Inferior parietal cortex (tissue), 1 donor: ENCODE results near the gene ATP2B2.

Source experiments
- DNase-seq: peaks from one replicate; pipeline ENCODE4 v3.0.0-alpha.2; 2016; ENCODE audit errors: extremely low spot score

The ATP2B2 gene

DNA sequence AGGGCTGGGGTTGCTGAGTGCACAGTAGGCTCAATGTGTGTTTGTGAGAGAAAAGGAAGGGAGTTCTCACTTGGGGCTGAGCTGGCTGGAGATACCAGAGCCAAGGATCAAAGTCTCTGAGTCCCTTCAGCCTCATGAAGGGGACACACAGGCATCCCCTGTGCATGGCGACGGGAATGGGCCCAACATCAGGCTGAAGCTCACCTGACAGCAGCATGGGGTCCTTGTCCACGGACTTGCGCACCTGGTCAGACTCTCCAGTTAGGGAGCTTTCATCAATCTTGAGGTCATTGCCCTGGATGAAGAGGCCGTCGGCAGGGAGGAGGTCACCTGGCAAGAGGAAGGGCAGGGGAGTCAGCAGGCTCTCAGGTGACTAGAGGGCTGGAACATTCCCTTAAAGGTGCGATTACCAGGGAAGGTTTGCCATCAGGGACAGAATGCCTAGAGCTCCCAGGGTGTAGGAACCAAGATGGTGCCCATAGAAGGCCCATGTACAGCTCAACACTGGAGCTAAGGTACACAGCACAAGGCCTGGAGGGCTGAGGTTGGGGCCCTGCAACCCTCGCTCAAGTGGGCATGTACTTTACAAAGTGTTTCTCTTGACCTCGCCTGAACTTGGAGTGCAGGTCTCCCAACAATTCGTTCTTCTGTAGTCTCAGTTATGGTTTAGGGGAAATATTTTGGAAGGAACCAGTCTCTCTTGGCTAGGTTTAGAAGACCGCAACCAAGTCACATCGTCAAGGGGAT is 104.5 kb downstream of the ATP2B2 start:
- no peak for DNase-seq

DNA sequence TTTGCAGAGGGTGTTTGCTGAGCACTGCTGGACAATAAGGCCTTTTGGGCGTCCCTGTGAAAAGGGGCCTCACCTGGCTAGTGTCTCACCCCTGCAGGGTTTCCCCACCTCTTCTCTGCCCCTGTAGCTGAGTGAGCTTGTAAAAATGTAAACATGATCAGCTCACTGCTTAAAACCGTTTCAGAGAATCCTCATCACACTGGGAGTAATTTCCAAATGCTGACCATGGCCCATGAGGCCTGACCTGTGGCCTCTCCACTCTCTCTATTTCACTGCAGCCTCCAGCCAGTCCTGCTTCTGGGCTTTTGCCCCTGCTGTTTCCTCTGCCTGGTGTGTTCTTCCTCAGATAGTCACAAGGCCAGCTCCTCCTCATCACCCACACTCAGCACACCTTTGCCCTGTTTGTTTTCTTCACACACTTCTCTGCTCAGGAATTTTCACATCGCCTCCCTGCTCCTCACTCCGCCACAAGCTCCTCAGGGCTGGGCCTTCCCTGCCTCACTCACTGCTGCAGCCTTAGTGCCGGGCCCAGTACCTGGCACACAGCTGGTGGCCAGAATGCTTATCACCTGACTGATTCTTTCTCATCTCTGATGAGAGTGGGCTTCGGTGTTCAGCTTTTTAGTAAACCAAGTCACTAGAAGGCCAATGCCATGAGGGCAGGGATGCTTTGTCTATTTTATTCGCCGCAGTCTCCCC is 105.2 kb downstream of the ATP2B2 start:
- DNase-seq = no peak

DNA sequence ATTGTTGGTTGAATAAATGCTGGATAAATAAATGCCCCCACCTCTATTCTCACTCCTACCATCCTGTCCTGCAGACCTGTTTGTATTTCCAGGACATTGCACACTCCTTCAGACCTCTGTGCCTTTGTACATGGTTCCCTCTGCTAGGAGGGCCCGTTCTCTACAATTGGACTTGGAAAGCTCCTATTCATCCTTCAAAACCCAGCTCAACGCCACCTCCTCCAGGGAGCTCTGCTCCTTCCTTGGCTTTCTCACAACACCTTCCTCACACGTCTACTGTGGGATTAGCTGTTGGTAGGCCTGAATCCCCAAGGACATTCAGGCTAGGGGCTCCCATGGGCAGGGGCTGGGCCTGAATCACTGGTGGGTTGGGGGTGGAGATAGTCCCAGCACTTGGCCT is 105.8 kb downstream of the ATP2B2 start:
- DNase-seq = no peak

DNA sequence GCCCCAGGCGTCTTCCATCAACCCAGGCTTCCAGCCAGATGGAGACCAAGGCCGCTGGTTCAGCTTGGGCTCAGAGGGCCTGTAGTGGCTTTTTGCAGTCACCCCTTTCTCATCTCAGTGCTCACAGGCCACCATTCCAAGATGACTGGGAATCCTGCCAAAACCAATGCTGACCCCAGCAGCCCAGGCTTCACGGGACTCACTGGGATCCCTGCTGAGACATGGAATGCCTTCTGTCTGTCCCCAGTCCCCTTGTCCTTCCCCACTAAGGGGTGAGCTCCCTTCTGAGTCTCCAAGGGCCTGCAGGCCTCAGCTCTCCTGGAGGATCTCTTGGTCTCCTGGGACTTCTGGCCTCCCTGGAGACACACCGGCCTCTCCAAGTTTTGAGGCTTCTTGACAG is 107.0 kb downstream of the ATP2B2 start:
- no peak for DNase-seq

DNA sequence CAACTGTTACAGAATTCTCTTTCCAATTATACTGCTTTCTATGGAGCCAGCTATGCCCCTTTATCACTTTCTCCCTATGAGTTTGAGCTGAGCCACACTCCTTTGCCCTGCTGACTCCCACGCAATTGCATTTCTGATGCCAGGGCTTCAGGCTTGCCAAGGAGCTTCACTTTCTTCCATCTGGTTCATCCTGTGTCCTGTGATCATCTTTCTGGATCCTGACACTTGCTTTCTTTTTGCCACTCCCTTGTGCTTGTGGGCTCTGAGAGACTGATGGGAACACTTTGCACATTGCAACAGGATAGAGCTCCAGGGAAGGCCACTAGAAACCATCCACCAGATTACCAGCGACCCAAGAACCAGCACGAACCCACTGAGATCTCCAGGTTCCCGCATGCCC is 107.5 kb downstream of the ATP2B2 start:
- DNase-seq = no peak

DNA sequence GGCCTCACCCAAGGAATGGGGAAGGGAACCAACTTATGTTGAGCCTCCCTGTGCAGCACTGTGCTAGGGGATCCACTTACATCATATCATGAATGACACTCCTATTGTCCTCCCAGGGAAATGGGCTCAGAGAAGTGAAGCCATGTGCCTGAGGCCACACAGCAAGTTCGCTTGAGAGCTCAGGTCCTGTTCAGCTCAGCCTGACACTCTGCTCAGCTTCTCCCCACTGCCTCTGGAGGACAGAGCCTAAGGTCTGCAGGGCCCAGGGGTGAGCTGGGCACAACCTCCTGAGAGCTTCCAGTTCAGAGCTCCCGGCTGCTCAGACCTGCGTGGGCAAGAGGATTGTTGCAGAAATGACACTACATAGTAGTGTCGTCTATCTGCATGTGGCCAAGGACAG is 108.5 kb downstream of the ATP2B2 start:
- DNase-seq = no peak

DNA sequence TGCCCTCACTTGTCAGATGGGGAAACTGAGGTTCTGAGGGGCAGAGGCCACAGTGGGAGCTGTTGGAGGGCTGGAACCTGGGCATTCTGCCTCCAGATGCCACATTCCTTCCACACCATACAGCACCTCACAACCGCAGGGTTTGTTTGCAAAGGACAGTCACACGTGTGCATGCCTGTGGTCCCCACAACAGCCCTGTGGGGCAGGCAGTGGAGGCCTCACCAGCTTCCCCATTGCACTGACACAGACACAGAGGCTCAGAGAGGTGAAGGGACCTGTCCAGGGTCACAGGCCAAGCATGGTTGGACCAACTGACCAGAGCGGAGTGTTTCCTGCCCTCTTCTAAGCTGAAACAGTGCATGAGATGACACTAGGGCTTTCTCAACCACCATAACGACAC is 109.3 kb downstream of the ATP2B2 start:
- DNase-seq = no peak

DNA sequence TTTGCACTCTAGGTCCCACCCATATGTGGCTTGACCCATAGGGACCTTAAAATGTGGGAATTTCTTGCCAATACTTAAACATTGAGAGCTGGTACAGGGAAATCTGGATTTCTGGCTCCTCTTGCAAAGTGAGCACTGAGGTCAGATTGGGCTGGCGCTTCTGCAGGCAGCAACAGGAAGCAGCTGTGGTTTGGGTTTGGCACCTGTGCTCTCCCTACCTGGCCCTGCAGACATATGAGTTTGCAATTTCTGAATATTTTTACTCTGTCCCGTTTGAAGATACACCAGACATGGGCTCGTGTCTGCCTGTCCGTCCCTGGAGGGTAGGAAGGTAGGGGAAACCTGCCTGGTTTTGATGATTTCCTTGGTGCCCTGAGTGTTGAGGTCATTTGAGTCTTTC is 109.7 kb downstream of the ATP2B2 start:
- no peak for DNase-seq

DNA sequence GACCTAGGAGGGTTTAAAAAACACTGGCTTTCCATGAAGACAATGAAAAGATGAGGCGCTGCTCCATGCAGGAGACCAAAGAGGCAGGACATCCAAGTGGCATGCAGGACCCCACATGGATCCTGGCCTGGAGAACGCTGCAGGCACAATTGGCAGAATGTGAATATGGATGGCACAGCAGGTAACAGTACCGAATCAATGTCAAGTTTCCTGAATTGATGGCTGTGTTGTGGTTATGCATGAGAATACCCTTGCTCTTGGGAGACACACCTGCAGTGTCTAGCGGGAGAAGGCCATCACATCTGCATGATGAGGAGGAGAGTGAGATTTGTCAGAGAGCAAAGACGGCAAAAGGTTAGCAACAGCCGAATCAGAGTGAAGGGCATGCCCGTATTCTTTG is 110.2 kb downstream of the ATP2B2 start:
- no peak for DNase-seq

DNA sequence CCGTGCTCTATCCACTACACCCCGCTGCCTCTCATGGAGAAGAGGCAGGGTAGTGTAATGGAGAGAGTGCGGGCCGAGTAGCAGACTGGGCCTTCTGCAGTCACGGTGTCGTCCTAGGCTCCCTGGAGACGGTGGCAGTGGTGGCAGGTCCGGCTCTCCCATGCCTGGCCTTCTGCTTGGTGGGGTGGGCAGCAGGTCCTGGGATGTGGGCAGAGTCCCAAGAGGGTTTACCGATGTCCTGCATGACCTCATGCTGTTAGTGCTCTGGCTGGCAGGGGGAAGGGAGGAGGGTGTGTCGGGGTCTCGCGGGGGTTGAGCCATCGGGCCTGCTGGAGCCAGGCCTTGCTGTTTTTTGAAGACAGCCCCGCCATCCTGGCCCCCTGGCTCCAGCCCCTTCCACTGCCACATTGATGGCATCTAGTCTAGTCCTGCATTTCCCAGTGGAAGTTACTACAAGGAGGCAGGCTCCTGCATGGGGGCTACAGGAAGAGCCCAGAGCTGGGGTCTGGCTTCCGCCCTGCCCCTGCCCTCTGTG is 110.8 kb downstream of the ATP2B2 start:
- DNase-seq = no peak

DNA sequence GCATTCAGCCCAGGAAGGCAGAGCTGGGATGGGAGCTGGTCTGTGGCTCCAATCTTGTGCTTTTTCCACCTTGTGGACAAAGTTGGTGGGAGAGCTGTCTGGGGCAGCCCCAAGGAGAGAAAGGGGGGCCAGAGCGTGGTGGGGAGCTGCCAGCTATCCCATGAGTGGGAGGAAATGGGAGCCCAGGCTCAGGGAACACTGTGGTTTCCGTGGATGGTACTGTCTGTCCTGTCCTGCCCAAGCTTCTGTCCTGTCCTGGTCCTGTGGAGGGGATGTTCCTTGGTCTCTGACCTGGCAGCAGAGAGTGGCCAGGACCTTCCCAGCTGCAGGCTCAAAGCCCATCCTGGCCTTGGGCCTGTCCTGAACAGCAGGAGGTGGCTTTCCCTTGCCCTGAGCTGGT is 111.9 kb downstream of the ATP2B2 start:
- DNase-seq = no peak

DNA sequence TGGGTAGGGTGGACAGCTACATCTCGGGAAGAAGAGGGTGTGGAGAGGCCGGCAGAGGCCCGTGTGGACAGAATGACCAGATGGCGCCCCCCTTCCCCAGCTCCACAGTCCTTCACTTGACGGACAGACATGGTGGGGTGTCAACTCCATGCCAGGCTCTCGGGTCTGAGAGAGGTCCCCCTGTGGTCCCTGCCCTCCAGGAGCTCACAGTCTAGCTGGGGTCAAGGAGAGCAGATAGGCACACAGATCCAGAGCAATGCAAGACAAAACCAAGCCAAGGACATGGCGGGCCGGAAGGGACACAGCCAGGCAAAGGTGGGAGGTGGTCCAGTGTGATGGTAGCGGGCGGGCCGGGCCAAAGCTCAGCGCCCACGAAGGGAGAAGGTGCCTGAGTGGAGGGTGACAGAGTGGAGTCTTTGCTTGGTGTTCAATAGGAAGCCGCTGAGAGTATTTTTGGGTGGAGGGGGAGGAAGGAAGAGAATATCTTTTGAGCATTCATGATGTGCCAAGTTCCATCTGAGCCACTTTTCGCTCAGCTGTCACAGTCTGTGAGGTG is 112.4 kb downstream of the ATP2B2 start:
- DNase-seq = no peak

DNA sequence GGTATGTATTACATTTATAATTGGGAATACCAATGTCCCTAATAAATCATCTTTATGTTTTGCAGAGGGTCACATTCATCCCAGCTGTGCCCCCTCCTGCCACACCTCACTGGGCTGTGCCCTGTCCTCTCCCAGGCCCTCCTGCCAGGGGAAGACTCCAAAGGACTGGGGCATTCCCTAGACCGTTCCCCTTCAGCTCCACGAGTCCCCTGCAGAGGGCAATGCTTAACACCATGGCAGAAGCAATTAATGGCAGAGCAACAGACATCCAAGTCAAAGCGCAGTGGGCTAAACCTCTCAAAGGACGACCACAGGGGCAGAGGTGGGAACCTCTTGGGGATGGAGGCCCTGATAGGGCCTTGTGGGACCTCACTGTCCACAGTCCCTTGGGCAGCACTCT is 113.1 kb downstream of the ATP2B2 start:
- no peak for DNase-seq

DNA sequence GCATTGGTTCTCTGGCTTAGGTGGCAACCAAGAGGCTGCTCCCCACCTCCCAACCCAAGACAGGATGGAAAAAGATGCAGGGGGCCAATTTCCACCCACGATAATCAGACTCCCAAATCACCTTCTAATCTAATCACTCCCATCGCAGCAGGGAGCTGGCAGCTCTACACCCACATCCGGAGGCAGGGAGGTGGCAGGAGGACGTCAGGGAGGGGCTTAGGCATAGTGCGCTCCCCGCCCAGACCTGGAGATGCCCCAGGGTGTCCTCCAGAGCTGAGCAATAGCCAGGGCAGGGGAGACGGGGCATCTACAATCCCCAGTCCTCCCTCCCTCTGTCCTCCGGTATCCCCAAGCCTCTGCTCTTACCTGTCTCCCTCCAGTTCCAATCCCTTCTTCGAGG is 114.0 kb downstream of the ATP2B2 start:
- no peak for DNase-seq

DNA sequence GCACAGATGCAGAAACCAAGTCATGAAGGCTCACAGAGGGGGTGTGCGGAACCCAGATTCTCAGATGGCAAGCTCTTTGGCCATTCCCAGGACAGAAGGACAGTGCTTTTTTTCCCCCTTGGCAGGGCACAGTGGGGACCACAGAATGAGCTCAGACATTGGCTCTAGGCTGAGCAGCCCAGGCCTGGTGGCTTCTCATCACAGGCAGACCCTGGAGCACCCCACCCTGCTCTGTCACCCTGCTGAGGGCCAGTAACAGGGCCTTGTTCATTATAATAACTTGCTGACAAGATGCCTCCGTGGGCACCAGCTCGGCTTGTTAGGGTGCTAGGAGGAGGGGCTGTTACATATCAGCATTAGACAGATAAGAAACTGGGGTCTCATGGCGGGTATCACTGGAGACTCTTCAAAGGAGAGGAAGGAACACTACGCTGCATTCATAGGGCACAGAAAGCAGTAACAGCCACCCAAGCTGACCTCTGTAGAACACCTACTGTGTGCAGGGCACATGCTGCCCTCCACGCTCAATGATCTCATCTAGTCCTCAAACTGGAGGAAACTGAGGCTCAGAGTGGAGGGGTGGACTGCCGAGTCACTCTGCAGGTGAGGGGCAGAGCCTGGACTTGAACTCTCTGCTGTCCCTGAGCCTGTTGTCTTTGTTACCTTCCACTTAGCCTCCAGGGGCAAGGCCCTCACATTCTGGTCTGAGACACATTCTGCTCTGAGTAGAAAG is 114.6 kb downstream of the ATP2B2 start:
- no peak for DNase-seq

DNA sequence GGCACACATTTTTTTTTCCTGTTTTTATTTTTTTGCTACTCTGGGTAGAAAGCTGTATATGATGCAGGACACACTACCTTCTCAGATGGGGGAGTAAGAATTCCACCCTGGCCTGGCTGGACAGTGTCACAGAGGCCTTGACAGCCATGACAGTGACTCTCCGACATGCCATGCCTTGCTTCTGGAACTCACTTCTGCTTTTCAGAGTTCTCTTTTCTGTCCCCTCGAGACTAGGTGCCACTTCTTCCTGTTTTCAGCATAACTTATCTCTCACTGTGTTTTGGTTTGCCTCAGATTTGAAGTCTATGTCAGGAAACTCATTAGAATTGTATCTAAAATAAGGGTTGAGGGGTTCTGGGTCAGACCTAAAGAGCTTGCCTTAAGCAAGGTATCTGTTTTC is 115.4 kb downstream of the ATP2B2 start:
- no peak for DNase-seq

DNA sequence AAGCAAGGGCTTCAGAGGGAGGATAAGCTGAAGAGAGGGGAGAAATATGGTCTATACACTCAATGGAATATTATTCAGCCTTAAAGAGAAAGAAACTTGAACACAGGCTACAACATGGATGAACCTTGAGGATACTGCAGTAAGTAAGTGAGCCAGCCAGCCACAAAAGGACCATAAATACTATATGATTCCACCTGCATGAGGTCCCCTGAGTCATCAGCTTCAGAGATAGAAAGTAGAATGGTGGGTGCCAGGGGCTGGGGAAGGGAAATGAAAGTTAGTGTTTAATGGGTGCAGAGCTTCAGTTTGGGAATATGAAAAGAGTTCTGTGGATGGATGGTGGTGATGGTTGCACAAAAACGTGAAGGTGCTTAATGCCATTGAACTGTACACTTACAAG is 116.0 kb downstream of the ATP2B2 start:
- no peak for DNase-seq

DNA sequence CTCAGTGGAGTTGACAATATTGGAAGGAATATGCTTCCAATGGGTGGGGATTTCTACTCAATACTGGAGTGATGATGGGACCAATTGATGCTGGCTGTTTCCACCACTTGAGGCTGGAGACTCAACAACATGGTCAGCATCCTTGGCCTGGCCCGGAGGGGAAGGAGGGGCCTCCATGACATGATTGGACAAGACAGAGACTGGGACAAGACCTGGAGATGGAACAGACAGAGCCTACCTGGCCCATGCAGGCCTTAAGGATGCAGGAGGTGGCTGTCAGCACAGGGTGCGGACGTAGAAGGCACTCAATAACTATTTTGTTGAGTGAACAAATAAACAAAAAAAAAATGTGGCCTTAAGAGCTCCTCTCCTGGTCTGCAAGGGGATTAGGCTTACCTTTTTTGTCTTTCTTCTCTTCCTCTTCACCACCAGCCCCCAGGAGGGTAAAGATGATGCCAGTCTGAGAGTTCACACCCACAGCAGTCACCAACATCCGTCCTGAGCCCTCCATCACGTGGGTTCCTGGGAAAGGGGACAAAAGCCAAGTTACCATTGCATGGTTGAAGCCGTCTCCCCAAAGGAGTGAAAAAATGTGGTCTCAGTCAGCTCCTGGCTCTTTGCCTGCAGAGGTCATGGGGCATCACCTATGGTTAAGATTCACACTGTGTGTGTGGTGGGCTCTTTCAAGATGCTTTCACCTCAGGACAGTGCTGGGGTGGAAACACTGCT is 117.3 kb downstream of the ATP2B2 start:
- no peak for DNase-seq

DNA sequence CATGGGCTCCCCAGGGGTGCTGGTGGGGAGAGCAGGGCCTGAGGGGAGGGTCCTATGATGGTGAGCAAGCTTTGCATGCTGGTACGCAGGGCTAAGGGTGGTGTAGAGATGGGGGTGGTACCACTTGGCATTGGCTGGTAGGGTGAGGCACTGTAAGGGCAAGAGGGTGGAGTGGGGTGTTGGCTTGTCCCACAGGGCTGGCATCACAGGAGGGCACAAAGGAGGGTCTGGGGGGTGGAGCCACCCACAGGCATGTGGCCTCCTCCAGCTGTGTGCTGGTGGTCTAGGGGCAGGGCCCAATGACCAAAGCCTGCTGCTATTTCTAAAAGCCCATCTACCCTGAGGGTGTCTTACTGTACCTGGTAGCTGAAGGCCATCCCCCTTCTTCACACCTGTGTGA is 119.3 kb downstream of the ATP2B2 start:
- no peak for DNase-seq

DNA sequence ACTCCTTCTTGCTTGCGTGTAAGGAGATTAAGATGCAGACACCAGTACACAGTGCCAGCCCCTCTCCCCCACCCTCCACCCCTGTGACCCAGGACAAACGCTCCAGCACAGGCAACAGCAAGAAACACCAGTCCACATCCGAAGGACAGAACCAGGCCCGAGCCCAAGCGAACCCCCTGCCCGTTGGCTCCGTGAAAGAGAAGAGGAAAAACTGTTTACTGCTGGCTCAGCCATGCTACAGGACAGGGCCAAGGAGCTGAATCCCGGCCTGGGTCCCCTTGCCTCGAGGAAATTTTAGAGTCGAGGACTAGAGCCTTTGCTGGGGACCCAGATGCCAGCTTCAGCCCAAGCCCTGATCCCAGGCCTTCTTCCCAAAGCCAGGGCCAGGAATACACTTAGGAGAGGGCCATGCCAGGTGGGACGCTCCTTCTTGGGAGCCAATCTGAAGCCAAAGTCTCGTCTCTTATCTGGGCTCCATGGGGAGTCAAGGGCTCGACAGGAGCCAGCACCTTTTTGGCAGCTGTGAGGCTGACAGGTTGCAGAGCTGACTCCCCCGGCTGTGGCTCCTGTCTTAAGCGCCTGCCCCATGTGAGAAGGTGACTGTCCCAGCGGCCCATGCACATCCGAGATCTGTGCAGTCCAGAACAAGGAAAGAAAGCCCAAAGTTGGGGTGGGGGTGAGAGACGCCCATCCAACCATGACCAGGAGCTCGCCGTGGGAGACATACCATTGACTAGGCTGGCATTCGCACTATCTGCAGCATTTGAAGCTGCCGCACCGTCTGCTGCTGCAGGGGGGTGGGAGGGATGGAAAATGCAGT is 120.6 kb downstream of the ATP2B2 start:
- no peak for DNase-seq

DNA sequence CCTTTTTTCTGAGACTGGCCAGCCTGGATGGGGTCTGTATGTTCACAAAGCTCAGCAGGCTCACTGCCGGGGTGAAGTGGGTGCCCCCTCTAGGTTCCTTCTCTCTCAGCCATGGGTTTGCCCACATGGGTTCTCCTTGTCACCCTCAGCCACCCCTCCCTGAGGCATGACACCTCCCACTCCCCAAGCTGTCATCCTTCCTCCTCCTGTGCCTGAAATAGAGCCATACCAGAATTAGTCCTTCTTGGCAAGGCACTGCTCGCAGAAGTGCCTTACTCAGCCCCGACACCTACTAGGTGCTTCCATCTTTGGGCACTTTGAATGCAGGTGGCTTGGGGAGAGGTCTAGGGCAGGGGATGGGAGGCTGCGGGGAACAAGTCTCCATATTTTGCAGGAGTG is 121.5 kb downstream of the ATP2B2 start:
- DNase-seq = no peak
